Cardiac septum (tissue), 1 donor: ENCODE results near the gene CHRNA1. TPM values are rescaled to one million over a fixed set of nuclear protein-coding genes. Genes with fewer than 3 reads are reported as not detected.
A peak's percentile ranks its signal among the peaks of the same experiment; 100 is the strongest.

ENCODE experiments used
- DNase-seq: peaks from one replicate; pipeline ENCODE4 v3.0.0-alpha.2; 2020; ENCODE audit warnings: low spot score
- intact Hi-C: fragments of 100-400 bp; cut with DNase I; formaldehyde crosslinking; loops from one replicate; pipeline ENCODE4 v1.14.0; 2022
- total RNA-seq: library from RNA; stranded (reverse); fragmentation: NEBNext Ultra II Directional; extraction: Animal tissue kit (Norgen Biotek cat#: 25700); gene quantifications from one replicate; pipeline ENCODE4 v1.2.1, GENCODE V29; 2021
- donor health status: DM: no; HTN: no; CAD: no.

Gene CHRNA1
- total RNA-seq, 1 donor from 2014 or later, result 0.94 TPM

- no peak for DNase-seq
- intact Hi-C loops, result no loop called here
Observed at GRCh38 chr2:174768557-174768956, 4.3 kb upstream of the CHRNA1 start.

GRCh38 chr2:174766271-174766670, 2.0 kb upstream of the CHRNA1 start:
- no peak for DNase-seq
- intact Hi-C loops, result no loop called here

GRCh38 chr2:174765576-174765975, 1.3 kb upstream of the CHRNA1 start:
- intact Hi-C loops, result no loop called here

GRCh38 chr2:174763780-174764179, 492 bp downstream of the CHRNA1 start:
- DNase-seq, result no peak
- intact Hi-C loops, result no loop called here

More at GRCh38 chr2:174765576-174765975, 1.3 kb upstream of the CHRNA1 start:
- DNase-seq, result no peak

GRCh38 chr2:174762464-174762863, 1.8 kb downstream of the CHRNA1 start:
- intact Hi-C loops, result no loop called here
- DNase-seq, result no peak

GRCh38 chr2:174761837-174762236, 2.4 kb downstream of the CHRNA1 start:
- intact Hi-C loops, result no loop called here
- DNase-seq, result no peak

GRCh38 chr2:174760845-174761473, 3.3 kb downstream of the CHRNA1 start:
- no peak for DNase-seq
- intact Hi-C loops, result no loop called here

GRCh38 chr2:174759381-174760065, 4.7 kb downstream of the CHRNA1 start:
- no peak for DNase-seq
- intact Hi-C loops, result no loop called here

- intact Hi-C loops, result no loop called here
Observed at GRCh38 chr2:174756743-174757142, 7.5 kb downstream of the CHRNA1 start.

GRCh38 chr2:174753038-174753633, 11.1 kb downstream of the CHRNA1 start:
- DNase-seq, result no peak
- intact Hi-C loops, result no loop called here

More at GRCh38 chr2:174756743-174757142, 7.5 kb downstream of the CHRNA1 start:
- DNase-seq, result no peak

- DNase-seq, result no peak
- intact Hi-C loops, result no loop called here
Observed at GRCh38 chr2:174752403-174753037, 11.8 kb downstream of the CHRNA1 start.

GRCh38 chr2:174750923-174751441, 13.3 kb downstream of the CHRNA1 start:
- DNase-seq, result no peak
- intact Hi-C loops, result loop anchor here (2.0 kb wide), 1 partner anchor 20 kb away; no protein-coding TSS in a partner anchor

- intact Hi-C loops, result loop anchor here (2.0 kb wide), 1 partner anchor 21 kb away; no protein-coding TSS in a partner anchor
Observed at GRCh38 chr2:174749793-174750192, 14.5 kb downstream of the CHRNA1 start.

GRCh38 chr2:174748948-174749347, 15.3 kb downstream of the CHRNA1 start:
- peak; percentile 80 for DNase-seq
- intact Hi-C loops, result no loop called here

More at GRCh38 chr2:174749793-174750192, 14.5 kb downstream of the CHRNA1 start:
- DNase-seq, result no peak

- intact Hi-C loops, result no loop called here
- no peak for DNase-seq
Observed at GRCh38 chr2:174745142-174745541, 19.1 kb downstream of the CHRNA1 start.

GRCh38 chr2:174744111-174744510, 20.2 kb downstream of the CHRNA1 start:
- no peak for DNase-seq
- intact Hi-C loops, result no loop called here

- intact Hi-C loops, result no loop called here
- DNase-seq, result no peak
Observed at GRCh38 chr2:174740721-174741120, 23.6 kb downstream of the CHRNA1 start.

GRCh38 chr2:174738841-174739240, 25.4 kb downstream of the CHRNA1 start:
- no peak for DNase-seq

GRCh38 chr2:174731546-174731945, 32.7 kb downstream of the CHRNA1 start:
- intact Hi-C loops, result no loop called here
- DNase-seq, result no peak

More at GRCh38 chr2:174738841-174739240, 25.4 kb downstream of the CHRNA1 start:
- intact Hi-C loops, result no loop called here

GRCh38 chr2:174730698-174731018, 33.6 kb downstream of the CHRNA1 start:
- DNase-seq, result no peak
- intact Hi-C loops, result no loop called here
